Diencephalon (tissue), 1 donor: Measurements from ENCODE around the gene SMIM10L1. TPM values are rescaled to one million over a fixed set of nuclear protein-coding genes. Genes with fewer than 3 reads are reported as not detected.

Experiments used
- total RNA-seq: library from RNA; depleted of rRNA; stranded (reverse); fragments of >200 nt; gene quantifications from one replicate; pipeline ENCODE4 v1.2.3, GENCODE V29; 2014

The SMIM10L1 gene
- 15.5 TPM for total RNA-seq

DNA sequence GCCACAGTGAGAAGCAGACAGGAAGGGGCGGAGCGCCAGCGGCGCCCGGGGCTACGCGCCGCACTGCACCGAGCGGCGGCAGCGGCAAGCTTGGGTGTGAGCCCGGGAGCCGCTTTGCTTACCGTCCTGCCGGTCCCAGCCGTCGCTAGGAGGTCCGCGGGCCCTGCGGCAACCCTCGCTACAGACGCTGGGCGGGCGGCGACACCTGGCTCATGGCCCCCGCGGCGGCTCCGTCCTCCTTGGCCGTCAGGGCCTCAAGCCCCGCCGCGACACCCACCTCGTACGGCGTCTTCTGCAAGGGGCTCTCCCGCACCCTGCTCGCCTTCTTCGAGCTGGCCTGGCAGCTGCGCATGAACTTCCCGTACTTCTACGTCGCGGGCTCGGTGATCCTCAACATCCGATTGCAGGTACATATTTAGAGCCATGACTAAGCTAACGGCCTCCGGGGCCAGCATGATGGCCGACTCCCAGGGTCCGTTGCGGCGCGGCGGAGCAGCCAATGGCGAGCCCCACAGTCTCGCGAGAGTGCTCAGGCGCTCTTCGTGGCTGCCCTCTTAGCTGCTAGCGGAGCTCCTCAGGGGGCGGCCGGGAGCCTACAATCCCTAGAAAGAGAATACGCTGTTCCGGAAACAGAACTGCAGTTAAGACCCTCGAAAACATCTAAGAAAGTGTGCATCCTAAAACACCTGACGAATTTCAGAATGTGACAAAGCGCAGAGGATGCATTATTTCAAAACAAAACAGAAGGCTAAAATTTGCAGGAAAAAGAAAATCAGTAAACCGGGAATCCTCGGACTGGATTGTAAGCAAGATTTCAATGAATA is at the start of gene SMIM10L1:
TSS of gene SMIM10L1 (plus strand) at position 50 of the 824 bp plus-strand sequence. CDS start at position 213, 163 bp downstream.

GRCh38 chr12:11134305-11134704 is 36.7 kb upstream of the SMIM10L1 start, which contains the start of gene TAS2R30:
Gene TAS2R30 (minus strand): TSS chr12:11134644. CDS start chr12:11134244, 400 bp downstream.

DNA sequence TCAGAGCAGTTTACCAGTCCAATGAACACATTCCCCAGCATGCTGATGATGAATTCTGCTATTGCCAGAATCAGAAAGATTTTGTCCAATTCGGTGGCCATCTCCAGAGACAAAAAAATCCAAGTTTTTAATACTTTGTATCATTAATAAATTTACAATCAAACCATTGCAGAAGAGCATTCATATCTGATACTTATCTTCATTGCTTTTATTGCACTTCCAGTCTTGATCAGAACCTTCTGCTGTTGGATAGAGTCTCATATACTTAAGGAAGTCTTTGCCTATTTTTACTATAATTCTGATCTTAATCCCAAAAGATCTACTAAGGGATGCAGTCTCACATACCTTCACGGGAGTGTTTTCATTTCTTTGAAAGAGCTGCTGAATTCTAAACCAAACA is 15.8 kb downstream of the SMIM10L1 start, which contains the start of gene TAS2R42:
TSS of gene TAS2R42 (minus strand) at position 101 of the 400 bp plus-strand sequence. CDS start at position 101, 0 bp downstream.

Other genes starting within 250 kb of the SMIM10L1 start
- gene PRH2, start 242.0 kb upstream of the SMIM10L1 start, total RNA-seq = 0.92 TPM
- 9.5 TPM for gene TAS2R14, start 231.9 kb upstream of the SMIM10L1 start, total RNA-seq
- gene TAS2R50, start 184.3 kb upstream of the SMIM10L1 start, total RNA-seq = 7.6 TPM
- gene TAS2R20, start 172.9 kb upstream of the SMIM10L1 start, total RNA-seq = 10.4 TPM
- gene TAS2R19, start 148.6 kb upstream of the SMIM10L1 start, total RNA-seq = 7.6 TPM
- gene TAS2R31, start 139.8 kb upstream of the SMIM10L1 start, total RNA-seq = 8.1 TPM
- 3.2 TPM for gene TAS2R46, start 108.9 kb upstream of the SMIM10L1 start, total RNA-seq
- 5.5 TPM for gene TAS2R43, start 78.9 kb upstream of the SMIM10L1 start, total RNA-seq
- 9.5 TPM for gene TAS2R30, start 36.5 kb upstream of the SMIM10L1 start, total RNA-seq
- gene TAS2R42, start 15.7 kb downstream of the SMIM10L1 start, total RNA-seq = not detected
- gene PRB3, start 98.5 kb downstream of the SMIM10L1 start, total RNA-seq = not detected
- gene PRB4, start 139.2 kb downstream of the SMIM10L1 start, total RNA-seq = not detected
- not detected for gene PRB2, start 224.4 kb downstream of the SMIM10L1 start, total RNA-seq